Subcutaneous abdominal adipose tissue (tissue), 5 donors: ENCODE results near the gene ACSM3.

ENCODE experiments used
- H3K27ac ChIP-seq: one replicate; pipeline ENCODE4 v1.7.0; 2013; ENCODE audit warnings: low read depth, mild to moderate bottlenecking, inconsistent platforms, low read length, moderate library complexity
- H3K27me3 ChIP-seq, 5 donors: one replicate each; pipeline ENCODE4 v1.7.0; 2013; ENCODE audit warnings: low read length in 5 of 5, inconsistent platforms in 1 of 5; ENCODE audit not compliant: control insufficient read depth in 5 of 5, insufficient read depth in 4 of 5
- H3K36me3 ChIP-seq, 5 donors: one replicate each; pipeline ENCODE4 v1.7.0; 2013; ENCODE audit warnings: low read length in 5 of 5; ENCODE audit not compliant: control insufficient read depth in 5 of 5, insufficient read depth in 5 of 5
- H3K4me1 ChIP-seq, 5 donors: one replicate each; pipeline ENCODE4 v1.7.0; 2013; ENCODE audit warnings: low read length in 5 of 5, mild to moderate bottlenecking in 3 of 5, moderate library complexity in 1 of 5; ENCODE audit not compliant: control insufficient read depth in 5 of 5, insufficient read depth in 5 of 5
- H3K4me3 ChIP-seq, 5 donors: one replicate each; pipeline ENCODE4 v1.7.0; 2013; ENCODE audit warnings: low read length in 5 of 5, low read depth in 1 of 5
- H3K9ac ChIP-seq, 5 donors: one replicate each; pipeline ENCODE4 v1.7.0; 2013; ENCODE audit warnings: low read length in 5 of 5, mild to moderate bottlenecking in 4 of 5, moderate library complexity in 3 of 5
- H3K9me3 ChIP-seq, 5 donors: one replicate each; pipeline ENCODE4 v1.7.0; 2013; ENCODE audit warnings: low read length in 5 of 5; ENCODE audit not compliant: control insufficient read depth in 5 of 5
- donor health status: healthy.
- donor health status: healthy.
- donor health status: healthy.
- donor health status: healthy.
- donor health status: healthy.

Gene ACSM3

GRCh38 chr16:20740901-20741521 lies 22.8 kb upstream of the ACSM3 start:
- Histone ChIP-seq H3K9me3 (no peaks in the 10 kb centered on the region), H3K27ac (peak overlapping the region; percentile 82), H3K4me1 (peaks cover 5 to 22% (median 18%) of the 10 kb centered on the region in 5 donors), H3K4me3 (peak overlapping the region; percentile 95 to 100 (median 99)), H3K9ac (peak overlapping the region; percentile 90 to 97 (median 91)), H3K36me3 (peaks cover 22 to 27% (median 26%) of the 10 kb centered on the region in 5 donors), H3K27me3 (no peaks in the 10 kb centered on the region)

DNA sequence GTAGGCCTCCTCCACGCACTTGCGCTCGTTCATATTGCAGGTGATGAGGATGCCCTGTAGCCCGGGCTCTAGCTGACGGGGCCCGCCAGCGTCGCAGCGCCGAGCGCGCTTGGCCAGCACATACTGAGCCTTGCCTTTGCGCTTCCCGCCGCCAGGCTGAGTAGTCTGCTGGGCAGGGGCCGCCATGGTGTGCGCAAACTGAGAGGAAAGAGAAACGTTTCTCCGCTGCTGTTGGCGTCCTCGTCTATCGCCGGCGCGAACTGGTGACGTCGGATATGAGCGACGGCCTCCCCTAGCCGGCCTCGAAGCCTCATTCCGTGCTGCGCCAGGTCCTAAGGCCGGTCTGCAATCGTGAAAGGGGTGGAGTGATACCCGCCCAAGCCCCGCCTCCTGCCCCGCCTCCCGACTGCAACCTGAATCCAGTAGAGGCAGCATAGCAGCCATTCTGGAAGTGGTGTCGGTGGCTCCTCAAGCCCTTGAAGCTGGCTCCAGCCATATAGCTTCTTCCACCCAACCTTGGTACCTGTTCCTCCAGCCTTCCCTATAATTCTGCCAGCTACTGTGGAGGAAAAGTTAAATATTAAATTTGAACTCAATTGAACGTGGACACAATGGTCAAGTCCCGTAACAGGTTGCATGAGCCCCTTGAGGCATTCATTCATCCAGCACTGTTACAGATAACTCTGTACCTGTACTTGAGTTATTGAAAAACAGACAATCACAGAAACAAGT lies 22.1 kb upstream of the ACSM3 start, which contains the start of gene THUMPD1:
THUMPD1 (minus strand) TSS at position 265 of the 732 bp plus-strand sequence; CDS start at position 186, 79 bp downstream.
- no peaks in the 10 kb centered on the region for H3K27me3 ChIP-seq
- H3K9me3 ChIP-seq, result no peaks in the 10 kb centered on the region
- H3K9ac ChIP-seq, result peak within 1 kb of the TSS; percentile 90 to 97 (median 91)
- H3K27ac ChIP-seq, result peak within 1 kb of the TSS; percentile 82
- peak within 1 kb of the TSS; percentile 95 to 100 (median 99) for H3K4me3 ChIP-seq
- peaks cover 15 to 20% (median 19%) of the 10 kb centered on the region in 5 donors for H3K36me3 ChIP-seq
- H3K4me1 ChIP-seq, result peaks cover 5 to 22% (median 18%) of the 10 kb centered on the region in 5 donors

DNA sequence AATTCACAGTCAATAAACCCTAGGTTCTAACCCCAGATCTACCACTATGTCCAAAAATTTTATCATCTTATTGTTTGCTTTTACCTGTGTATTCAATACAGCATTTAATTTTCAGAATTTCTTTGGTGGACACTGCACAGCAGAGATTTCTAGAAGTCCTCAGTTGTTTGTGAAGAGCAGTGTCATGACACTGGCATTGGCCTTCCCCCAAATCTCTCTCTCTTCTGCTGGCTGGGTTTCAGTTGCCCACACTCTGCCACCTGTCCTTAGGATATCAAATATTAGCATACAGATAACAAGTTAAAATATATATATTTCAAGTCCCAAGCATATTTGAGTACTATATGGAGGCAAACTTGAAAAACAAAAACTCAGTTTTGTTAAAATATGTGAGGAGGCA lies 20.2 kb upstream of the ACSM3 start:
- H3K9ac ChIP-seq, result no peak overlapping the region
- H3K4me1 ChIP-seq, result peaks cover 5 to 22% (median 18%) of the 10 kb centered on the region in 5 donors
- peaks cover 2 to 4% (median 3%) of the 10 kb centered on the region in 5 donors for H3K36me3 ChIP-seq
- no peak overlapping the region for H3K4me3 ChIP-seq
- H3K9me3 ChIP-seq, result peaks cover 0 to 9% (median 4%) of the 10 kb centered on the region in 5 donors
- no peaks in the 10 kb centered on the region for H3K27me3 ChIP-seq
- no peak overlapping the region for H3K27ac ChIP-seq

DNA sequence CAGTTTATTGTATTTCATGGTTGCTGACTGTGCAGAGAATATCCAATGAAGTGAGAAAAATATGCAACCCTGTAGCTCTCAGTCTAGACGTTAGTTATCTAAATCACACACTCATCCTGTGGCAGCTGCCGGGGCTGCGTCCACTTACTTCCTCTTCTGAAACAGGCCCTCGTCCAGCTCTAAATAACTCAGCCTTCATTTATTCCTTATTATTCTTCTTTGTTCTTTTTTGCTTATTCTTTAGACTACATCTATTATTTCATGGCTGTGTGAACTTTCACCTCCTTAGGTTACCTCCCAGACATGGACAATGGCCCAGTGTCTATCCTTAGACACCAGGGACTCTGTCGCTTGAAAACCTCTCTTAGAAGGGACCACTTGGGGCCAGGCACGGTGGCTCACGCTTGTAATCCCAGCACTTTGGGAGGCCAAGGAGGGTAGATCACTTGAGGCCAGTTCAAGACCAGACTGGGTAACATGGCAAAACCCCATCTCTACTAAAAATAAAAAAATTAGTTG lies 18.8 kb upstream of the ACSM3 start:
- H3K36me3 ChIP-seq, result no peaks in the 10 kb centered on the region
- no peak overlapping the region for H3K4me3 ChIP-seq
- H3K9me3 ChIP-seq, result peaks cover 0 to 9% (median 4%) of the 10 kb centered on the region in 5 donors
- H3K4me1 ChIP-seq, result peaks cover 5 to 15% (median 13%) of the 10 kb centered on the region in 5 donors
- no peak overlapping the region for H3K27ac ChIP-seq
- H3K9ac ChIP-seq, result no peak overlapping the region
- H3K27me3 ChIP-seq, result no peaks in the 10 kb centered on the region

- Histone ChIP-seq H3K27ac (no peak overlapping the region), H3K4me1 (peaks cover 0 to 4% (median 3%) of the 10 kb centered on the region in 5 donors), H3K36me3 (no peaks in the 10 kb centered on the region), H3K9ac (no peak overlapping the region), H3K9me3 (peaks cover 0 to 9% (median 4%) of the 10 kb centered on the region in 5 donors), H3K27me3 (no peaks in the 10 kb centered on the region), H3K4me3 (no peak overlapping the region)
Measured at GRCh38 chr16:20746461-20746860, 17.4 kb upstream of the ACSM3 start.

GRCh38 chr16:20747030-20747816 lies 16.6 kb upstream of the ACSM3 start:
- no peak overlapping the region for H3K27ac ChIP-seq
- no peak overlapping the region for H3K9ac ChIP-seq
- H3K4me3 ChIP-seq, result no peak overlapping the region
- H3K4me1 ChIP-seq, result no peaks in the 10 kb centered on the region
- peaks cover 0 to 9% (median 4%) of the 10 kb centered on the region in 5 donors for H3K9me3 ChIP-seq
- no peaks in the 10 kb centered on the region for H3K27me3 ChIP-seq
- no peaks in the 10 kb centered on the region for H3K36me3 ChIP-seq

GRCh38 chr16:20749474-20749873 lies 14.3 kb upstream of the ACSM3 start:
- Histone ChIP-seq H3K4me1 (no peaks in the 10 kb centered on the region), H3K36me3 (no peaks in the 10 kb centered on the region), H3K4me3 (no peak overlapping the region)

GRCh38 chr16:20750558-20750957 lies 13.3 kb upstream of the ACSM3 start:
- no peaks in the 10 kb centered on the region for H3K36me3 ChIP-seq

More at GRCh38 chr16:20749474-20749873, 14.3 kb upstream of the ACSM3 start:
- Histone ChIP-seq H3K27ac (no peak overlapping the region), H3K27me3 (no peaks in the 10 kb centered on the region), H3K9me3 (peaks cover 0 to 9% (median 4%) of the 10 kb centered on the region in 5 donors), H3K9ac (no peak overlapping the region)

GRCh38 chr16:20753727-20754126 lies 10.1 kb upstream of the ACSM3 start:
- Histone ChIP-seq H3K36me3 (no peaks in the 10 kb centered on the region), H3K4me1 (no peaks in the 10 kb centered on the region)

More at GRCh38 chr16:20750558-20750957, 13.3 kb upstream of the ACSM3 start:
- Histone ChIP-seq H3K9me3 (peaks cover 0 to 9% (median 4%) of the 10 kb centered on the region in 5 donors), H3K4me1 (no peaks in the 10 kb centered on the region), H3K27ac (no peak overlapping the region), H3K27me3 (no peaks in the 10 kb centered on the region), H3K4me3 (no peak overlapping the region), H3K9ac (no peak overlapping the region)

More at GRCh38 chr16:20753727-20754126, 10.1 kb upstream of the ACSM3 start:
- no peak overlapping the region for H3K4me3 ChIP-seq
- H3K9ac ChIP-seq, result no peak overlapping the region
- no peaks in the 10 kb centered on the region for H3K9me3 ChIP-seq
- H3K27me3 ChIP-seq, result no peaks in the 10 kb centered on the region
- no peak overlapping the region for H3K27ac ChIP-seq
